ENCODE data around the gene VSIR. TPM values are rescaled to one million over a fixed set of nuclear protein-coding genes. Genes with fewer than 3 reads are reported as not detected.

VSIR gene
- total and polyA plus RNA-seq, 2 experiments from 2014 or later = 81.6 to 153 TPM

- H3K9ac ChIP-seq = no peak overlapping the region
- no peaks in the 10 kb centered on the region for H4K20me1 ChIP-seq (ENCODE audit: insufficient read depth)
- H2AFZ ChIP-seq = no peak overlapping the region
- H3K4me1 ChIP-seq (ENCODE audit: insufficient read depth) = no peaks in the 10 kb centered on the region
- no peaks in the 10 kb centered on the region for H3F3A ChIP-seq (ENCODE audit: insufficient read depth)
- H3K27me3 ChIP-seq (replicated peaks; ENCODE audit: insufficient read depth) = no peaks in the 10 kb centered on the region
- H3K36me3 ChIP-seq (ENCODE audit: low read depth) = no peaks in the 10 kb centered on the region
- no peak for DNase-seq
- H3K79me2 ChIP-seq (ENCODE audit: insufficient read depth) = no peaks in the 10 kb centered on the region
- no peaks in the 10 kb centered on the region for H3K9me3 ChIP-seq (ENCODE audit: low read depth)
- H3K4me3 ChIP-seq = no peak overlapping the region
- no peak overlapping the region for H3K4me2 ChIP-seq (ENCODE audit: unreplicated experiment)
- no peak overlapping the region for H3K27ac ChIP-seq
- in situ Hi-C loops (cut with MboI) = no loop called here
- no peaks in the 10 kb centered on the region for H3K9me2 ChIP-seq (ENCODE audit: insufficient read depth)
- no peak for TF ChIP-seq EZH2phosphoT487 (IDR thresholded peaks at IDR 0.05; ENCODE audit: insufficient read depth, low read depth)
- TF ChIP-seq EZH2 (IDR thresholded peaks at IDR 0.05; ENCODE audit: insufficient read depth, poor library complexity, severe bottlenecking) = no peak
- 94 to 100% methylated on average over 2 of the region's 2 CpGs for WGBS, 2 experiments (ENCODE audit: low coverage in 1 of 2, low lambda C conversion rate in 2 of 2, missing lambda C conversion rate in 2 of 2)
Measured at GRCh38 chr10:71745664-71746250, 27.6 kb downstream of the VSIR start.

- Histone ChIP-seq H3K4me3 (no peak overlapping the region), H3K36me3 (ENCODE audit: low read depth) (no peaks in the 10 kb centered on the region), H3K4me2 (ENCODE audit: unreplicated experiment) (no peak overlapping the region), H3F3A (ENCODE audit: insufficient read depth) (no peaks in the 10 kb centered on the region), H3K9me3 (ENCODE audit: low read depth) (no peaks in the 10 kb centered on the region), H2AFZ (no peak overlapping the region), H3K9me2 (ENCODE audit: insufficient read depth) (no peaks in the 10 kb centered on the region), H4K20me1 (ENCODE audit: insufficient read depth) (no peaks in the 10 kb centered on the region), H3K9ac (no peak overlapping the region), H3K27me3 (replicated peaks; ENCODE audit: insufficient read depth) (no peaks in the 10 kb centered on the region), H3K27ac (no peak overlapping the region), H3K4me1 (ENCODE audit: insufficient read depth) (no peaks in the 10 kb centered on the region), H3K79me2 (ENCODE audit: insufficient read depth) (no peaks in the 10 kb centered on the region)
- WGBS, 2 experiments (ENCODE audit: low coverage in 1 of 2, low lambda C conversion rate in 2 of 2, missing lambda C conversion rate in 2 of 2) = 75 to 76% methylated on average over 8 of the region's 8 CpGs
- in situ Hi-C loops (cut with MboI) = no loop called here
- DNase-seq = no peak
- TF ChIP-seq EZH2 (IDR thresholded peaks at IDR 0.05; ENCODE audit: insufficient read depth, poor library complexity, severe bottlenecking) = no peak
- TF ChIP-seq EZH2phosphoT487 (IDR thresholded peaks at IDR 0.05; ENCODE audit: insufficient read depth, low read depth) = no peak
Measured at GRCh38 chr10:71744897-71745663, 28.2 kb downstream of the VSIR start.

- H3K27ac ChIP-seq = no peak overlapping the region
- no peaks in the 10 kb centered on the region for H3K79me2 ChIP-seq (ENCODE audit: insufficient read depth)
- no peaks in the 10 kb centered on the region for H3K9me3 ChIP-seq (ENCODE audit: low read depth)
- no peaks in the 10 kb centered on the region for H3K27me3 ChIP-seq (replicated peaks; ENCODE audit: insufficient read depth)
- no peaks in the 10 kb centered on the region for H3K36me3 ChIP-seq (ENCODE audit: low read depth)
- 90 to 96% methylated on average over 1 of the region's 1 CpG for WGBS, 2 experiments (ENCODE audit: low coverage in 1 of 2, low lambda C conversion rate in 2 of 2, missing lambda C conversion rate in 2 of 2)
- H2AFZ ChIP-seq = no peak overlapping the region
- H3K4me2 ChIP-seq (ENCODE audit: unreplicated experiment) = no peak overlapping the region
- TF ChIP-seq EZH2phosphoT487 (IDR thresholded peaks at IDR 0.05; ENCODE audit: insufficient read depth, low read depth) (no peak), EZH2 (IDR thresholded peaks at IDR 0.05; ENCODE audit: insufficient read depth, poor library complexity, severe bottlenecking) (no peak)
- H3K4me3 ChIP-seq = no peak overlapping the region
- no peak for DNase-seq
- H4K20me1 ChIP-seq (ENCODE audit: insufficient read depth) = no peaks in the 10 kb centered on the region
- H3F3A ChIP-seq (ENCODE audit: insufficient read depth) = no peaks in the 10 kb centered on the region
- no peaks in the 10 kb centered on the region for H3K9me2 ChIP-seq (ENCODE audit: insufficient read depth)
- no peaks in the 10 kb centered on the region for H3K4me1 ChIP-seq (ENCODE audit: insufficient read depth)
- H3K9ac ChIP-seq = no peak overlapping the region
- in situ Hi-C loops (cut with MboI) = no loop called here
Measured at GRCh38 chr10:71743866-71744265, 29.5 kb downstream of the VSIR start.

GRCh38 chr10:71743089-71743838, 30.1 kb downstream of the VSIR start:
- H3K27ac ChIP-seq = no peak overlapping the region
- H3F3A ChIP-seq (ENCODE audit: insufficient read depth) = 0 out of 2 replicates have a peak, but pooled peaks cover under 1% of the 10 kb centered on the region
- no peak for DNase-seq
- TF ChIP-seq EZH2phosphoT487 (IDR thresholded peaks at IDR 0.05; ENCODE audit: insufficient read depth, low read depth) (no peak), EZH2 (IDR thresholded peaks at IDR 0.05; ENCODE audit: insufficient read depth, poor library complexity, severe bottlenecking) (no peak)
- peaks cover 1% of the 10 kb centered on the region for H3K4me1 ChIP-seq (ENCODE audit: insufficient read depth)
- 59 to 72% methylated on average over 4 of the region's 4 CpGs for WGBS, 2 experiments (ENCODE audit: low coverage in 1 of 2, low lambda C conversion rate in 2 of 2, missing lambda C conversion rate in 2 of 2)
- no peak overlapping the region for H2AFZ ChIP-seq
- in situ Hi-C loops (cut with MboI) = no loop called here
- H3K4me3 ChIP-seq = no peak overlapping the region
- no peaks in the 10 kb centered on the region for H3K79me2 ChIP-seq (ENCODE audit: insufficient read depth)
- no peaks in the 10 kb centered on the region for H3K9me3 ChIP-seq (ENCODE audit: low read depth)
- H3K9ac ChIP-seq = no peak overlapping the region
- no peak overlapping the region for H3K4me2 ChIP-seq (ENCODE audit: unreplicated experiment)
- no peaks in the 10 kb centered on the region for H3K9me2 ChIP-seq (ENCODE audit: insufficient read depth)
- no peaks in the 10 kb centered on the region for H4K20me1 ChIP-seq (ENCODE audit: insufficient read depth)
- no peaks in the 10 kb centered on the region for H3K36me3 ChIP-seq (ENCODE audit: low read depth)
- H3K27me3 ChIP-seq (replicated peaks; ENCODE audit: insufficient read depth) = no peaks in the 10 kb centered on the region

Data from GM23248 (cell line).